NCI-H226 (cell line): ENCODE measurements around the gene NUDT16L1.

ENCODE experiments used
- DNase-seq: peaks from one replicate; pipeline ENCODE4 v3.0.0-alpha.2; 2015

Gene NUDT16L1

DNA sequence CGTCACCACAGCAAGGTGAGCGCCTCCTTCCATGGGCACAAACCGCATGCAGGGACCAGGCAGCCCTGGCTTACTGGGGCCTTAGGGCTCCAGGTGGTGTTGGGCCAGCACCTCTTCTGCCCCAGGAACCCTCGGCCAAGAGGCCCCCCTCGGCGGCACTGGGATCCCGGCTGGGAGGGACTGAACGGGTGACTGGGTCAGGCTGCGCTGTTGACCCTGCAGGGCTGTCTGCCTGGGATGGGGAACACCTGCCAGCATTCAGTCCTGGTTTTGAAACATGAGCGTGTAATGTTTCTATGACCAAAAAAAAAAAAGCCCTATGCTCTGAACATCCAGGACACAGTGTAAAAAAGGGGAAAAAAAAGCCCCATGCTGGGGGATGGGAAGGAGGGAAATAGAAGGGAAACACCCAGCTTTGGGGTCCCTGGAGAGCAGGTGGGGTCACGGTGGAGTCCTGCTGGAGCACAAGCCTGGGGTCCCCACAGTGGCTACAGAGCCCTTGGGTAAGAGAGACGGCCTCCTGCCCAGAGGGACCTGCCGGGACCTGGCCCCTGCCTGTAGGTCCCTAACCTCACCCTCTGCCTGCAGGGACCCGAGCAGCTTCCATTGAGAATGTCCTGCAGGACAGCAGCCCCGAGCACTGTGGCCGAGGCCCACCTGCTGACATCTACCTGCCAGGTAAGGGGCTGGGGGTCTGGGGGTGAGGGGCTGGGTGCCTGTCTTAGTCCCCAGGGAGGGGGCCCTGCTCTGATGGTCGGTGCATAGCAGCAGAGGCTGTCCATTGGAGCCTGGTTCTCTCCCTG lies 9.9 kb upstream of the NUDT16L1 start:
- DNase-seq: no peak

DNA sequence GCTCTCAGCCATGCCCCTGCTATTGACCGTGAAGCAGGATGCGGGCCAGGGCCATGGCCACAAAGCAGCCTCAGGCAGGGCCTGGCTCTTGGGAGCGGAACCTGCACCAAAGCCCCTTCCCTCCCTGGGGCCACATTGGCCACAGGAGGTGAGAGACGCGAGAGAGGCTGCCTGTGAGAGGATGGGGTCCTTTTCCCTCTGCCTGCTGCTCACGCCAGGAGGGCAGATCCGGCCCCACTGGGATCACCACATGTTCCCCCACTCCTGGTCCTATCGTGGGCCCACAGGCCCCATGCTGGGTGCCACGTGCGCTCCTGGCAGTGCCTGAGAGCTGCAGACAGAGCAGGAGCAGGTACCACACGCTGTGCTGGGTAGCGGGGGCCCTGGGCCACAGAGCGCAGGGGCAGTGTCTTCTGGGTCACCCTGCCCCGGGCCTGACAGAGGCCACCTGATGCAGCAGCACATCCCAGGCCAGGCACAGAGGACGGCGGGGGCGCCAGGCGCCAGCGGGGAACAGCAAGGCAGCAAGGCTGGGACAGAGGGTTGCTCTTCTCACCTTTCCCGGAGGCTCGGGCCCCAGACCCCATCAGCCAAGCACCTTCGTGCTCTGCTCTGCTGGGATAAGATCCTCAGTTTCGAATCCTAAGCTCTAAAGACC lies 9.2 kb upstream of the NUDT16L1 start:
- DNase-seq: no peak

DNA sequence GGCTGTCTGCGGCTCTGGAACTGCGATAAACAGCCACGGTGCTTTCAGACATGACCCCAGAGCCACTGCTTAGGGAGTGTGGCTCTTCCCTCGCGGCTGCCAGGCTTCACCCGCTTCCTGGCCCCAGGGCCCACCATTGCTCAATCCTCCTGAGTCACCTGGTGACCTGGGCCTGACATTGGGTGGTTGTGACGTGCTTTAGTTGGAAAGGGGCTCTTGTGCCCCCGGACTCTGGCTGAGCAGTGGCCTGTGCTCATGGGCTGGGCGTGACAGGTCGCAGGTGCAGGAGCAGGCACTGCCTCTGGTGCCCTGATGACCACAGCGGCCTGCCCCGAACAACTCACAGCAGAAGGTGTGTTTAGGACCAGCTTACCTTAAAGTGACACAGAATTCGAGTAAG lies 8.6 kb upstream of the NUDT16L1 start:
- DNase-seq: no peak

DNA sequence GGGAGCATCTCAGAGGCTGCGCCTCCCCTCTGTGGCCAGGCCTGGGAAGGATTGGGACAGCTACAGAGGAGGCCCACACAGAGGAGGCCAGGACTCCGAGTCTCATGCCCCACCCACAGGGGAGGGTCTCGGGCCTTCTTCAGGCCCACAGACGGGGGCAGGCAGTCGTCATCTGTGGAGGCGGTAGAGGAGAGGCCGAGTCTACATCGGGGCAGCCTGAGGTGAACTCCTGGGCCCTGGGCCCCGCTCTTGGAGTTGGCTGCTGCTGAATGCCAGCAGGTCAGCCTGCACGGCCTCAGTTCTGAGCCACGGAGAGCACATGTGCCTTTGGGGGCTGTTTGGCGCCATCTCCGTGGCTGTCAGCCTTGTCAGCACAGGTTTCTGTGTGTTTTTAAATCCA lies 8.1 kb upstream of the NUDT16L1 start:
- DNase-seq: no peak

DNA sequence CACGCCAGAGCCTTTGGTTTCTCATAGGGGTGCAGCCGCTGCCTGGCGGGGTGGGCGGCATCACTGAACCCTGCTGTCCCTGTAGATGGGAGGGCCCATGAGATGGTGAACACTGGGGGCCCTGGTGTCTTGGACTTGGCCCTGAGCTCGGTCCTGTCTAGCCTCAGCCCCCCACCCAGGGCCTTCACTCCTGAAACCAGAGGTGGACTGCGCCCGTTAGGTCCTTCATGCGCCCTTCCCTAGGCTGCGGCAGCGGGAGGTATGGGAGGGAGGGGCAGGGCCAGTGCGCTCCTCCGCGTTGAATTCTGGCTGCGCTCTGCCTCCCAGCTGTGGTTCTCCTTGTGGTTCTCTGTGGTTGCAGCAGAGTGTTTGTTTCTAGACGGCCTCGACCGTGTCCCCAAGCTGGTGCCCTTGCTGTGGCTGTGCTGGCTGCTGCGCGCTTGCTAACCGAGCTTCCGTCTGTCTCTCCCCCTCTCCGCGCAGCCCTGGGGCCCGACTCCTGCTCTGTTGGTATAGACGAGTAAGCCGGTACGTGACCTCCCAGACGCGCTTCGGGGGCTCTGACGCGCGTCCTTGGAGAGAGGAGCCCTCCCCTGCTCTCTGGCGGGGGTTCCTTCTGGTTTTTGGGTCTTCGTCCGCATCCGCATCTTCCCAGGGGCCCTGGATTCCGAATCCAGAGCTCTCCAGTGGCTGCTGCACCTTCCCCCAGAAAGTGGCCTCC lies 7.4 kb upstream of the NUDT16L1 start:
- DNase-seq: no peak

DNA sequence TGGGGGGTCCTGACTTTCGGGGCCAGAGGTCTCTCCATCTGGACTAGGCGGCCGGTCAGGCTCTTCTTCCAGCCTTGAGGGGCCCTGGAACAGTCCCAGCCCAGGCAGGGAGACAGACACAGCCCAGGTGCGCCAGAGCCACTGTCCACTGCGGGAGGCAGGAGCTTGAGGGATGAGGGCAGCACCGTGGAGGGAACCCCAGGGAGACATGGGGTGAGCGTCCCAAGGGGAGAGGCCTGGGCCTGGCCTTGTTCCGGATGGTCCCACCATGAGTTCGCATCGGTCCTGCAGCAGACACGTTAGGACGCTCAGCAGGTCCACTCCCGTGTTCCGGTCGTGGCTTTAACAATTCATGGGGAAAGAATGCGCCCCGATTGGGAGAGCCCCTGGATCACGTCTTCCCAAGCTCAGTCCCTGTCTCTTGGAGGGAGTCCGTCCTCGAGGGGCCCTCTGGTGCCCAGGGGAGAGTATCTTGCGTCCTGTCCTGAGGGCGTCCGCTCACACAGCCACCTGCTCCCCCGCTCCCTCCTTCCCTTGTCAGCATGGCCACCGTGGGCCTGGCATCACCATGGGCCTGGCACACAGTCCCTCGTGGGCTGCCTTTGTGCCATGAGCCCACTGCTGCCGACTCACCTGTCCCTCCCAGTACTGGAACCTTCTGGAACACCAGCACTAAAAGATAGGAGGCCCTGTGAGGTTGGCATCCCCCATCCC lies 6.7 kb upstream of the NUDT16L1 start:
- DNase-seq: no peak

DNA sequence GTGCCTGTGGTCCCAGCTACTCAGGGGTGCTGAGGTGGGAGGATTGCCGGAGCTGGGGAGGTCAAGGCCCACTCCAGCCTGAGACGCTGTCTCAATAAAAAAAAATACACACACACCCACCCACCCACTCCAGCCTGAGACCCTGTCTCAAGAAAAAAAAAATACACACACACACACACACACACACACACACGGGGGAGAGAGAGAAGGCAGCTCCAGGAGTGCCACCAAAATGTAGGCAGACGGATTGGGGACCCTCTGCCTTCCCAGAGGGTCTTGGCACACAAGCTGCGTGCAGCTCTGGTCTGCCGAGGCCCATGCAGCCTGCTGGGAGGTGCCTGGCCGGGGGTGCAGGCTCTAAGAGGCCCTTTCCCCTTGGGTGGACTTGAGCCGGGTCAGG lies 5.9 kb upstream of the NUDT16L1 start:
- DNase-seq: no peak

DNA sequence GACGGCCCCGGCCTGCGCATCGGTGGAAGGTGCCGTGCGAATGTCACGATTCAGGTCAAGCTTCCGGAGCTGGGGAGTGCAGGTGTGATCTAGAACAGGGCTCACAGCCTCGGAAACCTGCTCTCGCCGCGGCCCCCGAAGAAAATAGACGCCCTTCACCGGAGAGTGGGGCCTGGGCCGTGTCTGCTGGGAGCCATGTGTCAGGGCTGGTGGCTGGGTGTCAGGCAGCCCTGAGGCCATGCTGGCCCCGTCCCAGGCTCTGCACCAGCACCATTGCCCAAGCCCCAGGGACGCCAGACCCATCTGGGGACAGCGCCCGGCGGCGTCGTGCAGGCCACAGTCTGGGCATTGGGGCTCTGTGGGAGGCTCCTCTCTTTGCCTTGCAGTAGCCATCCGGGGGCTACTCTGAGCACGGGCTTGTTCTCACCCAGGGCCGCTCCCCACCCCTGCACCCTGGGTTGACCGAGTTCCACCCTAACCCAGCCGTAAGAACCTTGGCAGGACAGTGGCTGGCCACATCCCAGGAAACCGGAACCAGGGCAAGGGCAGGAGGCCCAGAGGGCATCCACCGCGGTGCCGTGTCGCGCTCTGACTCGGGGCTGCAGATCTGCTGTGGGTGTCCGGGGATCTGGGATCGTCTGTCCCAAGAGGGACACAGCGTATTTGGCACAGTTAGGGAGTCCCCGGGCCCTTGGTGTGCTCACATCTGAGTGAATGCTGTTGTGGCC lies 5.3 kb upstream of the NUDT16L1 start:
- no peak for DNase-seq

DNA sequence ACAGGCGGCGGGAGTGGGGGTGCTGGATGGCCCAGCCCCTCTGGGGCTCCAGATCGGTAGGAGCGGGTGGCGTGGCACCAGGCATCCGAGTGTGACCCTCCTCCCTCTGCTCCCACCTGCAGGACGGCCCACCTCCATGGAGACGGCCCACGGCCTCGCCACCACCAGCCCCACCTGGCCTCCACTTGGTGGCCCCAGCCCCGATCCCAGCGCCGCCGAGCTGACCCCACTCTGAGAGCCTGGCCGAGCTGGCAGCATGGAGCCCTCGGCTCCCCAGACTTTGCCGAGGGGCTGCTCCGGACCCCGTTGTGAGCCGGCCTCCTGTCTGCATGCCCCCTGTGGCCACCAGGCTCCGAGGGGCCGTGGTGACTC lies 4.7 kb upstream of the NUDT16L1 start:
- no peak for DNase-seq

DNA sequence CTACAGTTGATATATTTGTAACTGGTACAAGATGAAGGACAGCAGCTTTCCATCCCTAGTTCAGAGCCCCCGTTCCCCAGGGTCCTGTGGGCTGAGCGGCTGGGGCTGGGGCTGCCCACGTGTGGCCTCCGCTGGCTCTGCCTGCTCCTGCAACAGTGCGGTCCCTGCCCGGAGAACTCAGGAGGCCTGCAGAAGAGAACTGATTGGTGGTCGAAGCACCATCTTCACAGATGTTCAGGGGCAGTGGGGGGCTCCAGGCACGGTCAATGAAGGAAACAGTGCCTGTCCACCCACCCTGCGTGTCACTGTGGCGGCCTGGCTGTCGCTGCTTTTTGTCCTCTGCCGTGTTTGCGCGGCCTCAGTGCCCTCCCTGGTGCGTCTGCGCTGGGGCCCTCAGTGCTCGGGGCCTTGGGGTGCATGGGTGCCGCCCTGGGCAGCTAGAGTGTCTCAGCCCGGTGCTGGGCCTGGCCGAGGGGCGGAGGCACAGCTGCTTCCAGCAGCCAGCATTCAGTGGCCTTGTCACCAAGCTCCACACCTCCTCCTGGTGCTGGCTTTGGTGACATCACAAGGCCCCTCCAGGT lies 4.2 kb upstream of the NUDT16L1 start:
- no peak for DNase-seq

DNA sequence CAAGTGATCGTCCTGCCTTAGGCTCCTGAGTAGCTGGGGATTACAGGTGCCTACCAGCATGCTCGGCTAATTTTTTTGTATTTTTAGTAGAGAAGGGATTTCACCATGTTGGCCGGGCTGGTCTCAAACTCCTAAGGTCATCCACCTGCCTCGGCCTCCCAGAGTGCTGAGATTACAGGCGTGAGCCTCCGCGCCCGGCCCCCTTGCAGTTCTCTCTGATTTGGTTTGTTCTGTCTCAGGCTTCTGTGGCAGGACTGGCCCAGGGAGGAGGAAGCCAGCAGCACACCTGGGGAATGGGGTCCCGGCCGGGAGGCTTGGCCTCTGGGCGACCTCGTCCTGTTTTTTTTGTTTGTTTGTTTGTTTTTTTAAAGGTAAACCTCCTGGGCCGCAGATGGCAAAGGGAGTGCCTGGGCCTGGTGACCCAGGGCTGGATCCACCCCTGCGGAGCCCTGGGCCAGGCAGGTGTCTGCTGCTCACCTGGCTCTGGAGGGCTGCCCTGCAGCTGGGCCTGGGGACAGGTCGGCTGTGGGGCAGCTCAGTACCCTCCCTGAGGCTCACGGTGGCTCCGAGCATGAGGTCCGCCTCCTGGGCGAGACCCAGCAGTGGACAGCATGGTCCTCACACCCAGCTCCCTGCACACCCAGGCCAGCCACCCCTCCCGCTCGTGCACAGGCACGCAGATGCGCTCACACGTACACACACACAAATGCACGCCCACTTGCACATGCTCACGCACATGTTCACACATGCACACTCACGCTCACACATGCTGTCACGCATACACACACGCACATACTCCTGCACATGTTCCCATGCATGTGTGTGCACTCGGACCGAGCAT lies 3.3 kb upstream of the NUDT16L1 start:
- no peak for DNase-seq

DNA sequence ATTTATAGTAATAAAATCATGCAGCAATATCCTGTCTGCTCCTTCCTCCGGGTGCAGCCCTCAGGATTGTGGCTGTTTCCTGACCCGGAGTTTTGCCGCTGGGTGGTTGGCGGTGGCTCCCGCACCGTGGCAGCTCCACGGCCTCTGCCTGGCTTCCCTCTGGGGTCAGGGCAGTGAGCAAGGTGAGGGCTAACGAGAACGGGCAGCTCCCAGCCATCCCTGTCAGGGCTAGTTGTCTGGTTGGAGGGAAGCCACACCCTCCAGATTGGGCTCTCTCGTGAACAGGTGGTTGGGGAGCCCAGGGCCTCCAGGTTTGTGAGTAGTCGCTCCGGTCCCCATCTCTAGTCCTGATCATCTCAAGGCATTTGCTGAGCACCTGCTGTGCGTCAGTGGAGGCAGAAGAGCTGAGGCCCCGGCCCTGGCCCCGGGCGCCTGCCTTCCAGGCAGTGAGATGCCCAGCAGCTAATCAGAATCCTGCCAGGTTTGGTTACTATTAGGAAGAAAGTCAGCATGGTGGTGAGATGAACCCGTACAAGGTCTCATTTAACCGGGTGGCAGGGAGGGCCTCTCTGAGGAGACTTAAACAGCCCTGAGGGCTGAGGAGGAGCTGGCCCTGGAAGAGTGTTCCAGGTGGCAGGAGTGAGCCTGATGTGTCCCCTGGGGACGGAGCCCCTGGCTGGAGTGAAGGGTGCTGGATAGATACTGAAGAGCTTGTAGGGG lies 2.3 kb upstream of the NUDT16L1 start:
- DNase-seq: no peak

DNA sequence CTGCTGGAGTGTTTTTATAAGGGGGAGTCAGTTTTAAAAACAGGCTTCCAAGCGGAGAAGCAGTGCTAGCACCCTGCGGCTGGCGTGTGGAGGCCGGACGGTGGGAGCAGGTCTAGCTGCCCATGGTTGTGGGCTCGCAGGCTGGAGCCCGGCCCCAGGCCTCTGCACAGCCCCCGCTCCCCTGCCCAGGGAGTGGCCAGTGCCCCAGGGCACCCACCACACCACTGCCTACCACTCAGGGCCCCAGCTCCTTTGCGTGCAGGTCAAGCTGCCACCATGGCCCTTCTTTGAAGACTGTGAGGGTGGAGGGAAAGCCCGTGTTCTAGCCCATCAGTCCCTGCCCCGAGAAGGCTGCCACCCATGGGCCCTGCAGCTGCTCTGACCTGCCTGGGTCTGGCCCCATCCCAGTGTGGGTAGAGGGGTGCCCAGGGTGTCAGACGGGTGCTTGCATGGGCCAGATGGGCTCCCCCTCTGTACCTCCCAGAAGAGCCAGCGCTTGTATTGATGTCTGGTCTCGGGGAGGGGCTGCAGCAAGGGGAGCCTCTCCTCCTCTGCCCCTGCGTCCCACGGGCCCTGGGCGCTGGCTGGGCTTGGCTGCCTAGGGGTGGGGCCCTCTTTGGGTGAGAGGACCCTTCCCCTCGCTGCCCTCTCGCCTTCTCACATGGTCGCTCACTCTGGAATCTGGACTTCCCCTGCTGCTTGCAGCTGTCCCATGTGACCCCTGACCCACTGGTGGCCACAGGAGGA lies 1.5 kb upstream of the NUDT16L1 start:
- no peak for DNase-seq

DNA sequence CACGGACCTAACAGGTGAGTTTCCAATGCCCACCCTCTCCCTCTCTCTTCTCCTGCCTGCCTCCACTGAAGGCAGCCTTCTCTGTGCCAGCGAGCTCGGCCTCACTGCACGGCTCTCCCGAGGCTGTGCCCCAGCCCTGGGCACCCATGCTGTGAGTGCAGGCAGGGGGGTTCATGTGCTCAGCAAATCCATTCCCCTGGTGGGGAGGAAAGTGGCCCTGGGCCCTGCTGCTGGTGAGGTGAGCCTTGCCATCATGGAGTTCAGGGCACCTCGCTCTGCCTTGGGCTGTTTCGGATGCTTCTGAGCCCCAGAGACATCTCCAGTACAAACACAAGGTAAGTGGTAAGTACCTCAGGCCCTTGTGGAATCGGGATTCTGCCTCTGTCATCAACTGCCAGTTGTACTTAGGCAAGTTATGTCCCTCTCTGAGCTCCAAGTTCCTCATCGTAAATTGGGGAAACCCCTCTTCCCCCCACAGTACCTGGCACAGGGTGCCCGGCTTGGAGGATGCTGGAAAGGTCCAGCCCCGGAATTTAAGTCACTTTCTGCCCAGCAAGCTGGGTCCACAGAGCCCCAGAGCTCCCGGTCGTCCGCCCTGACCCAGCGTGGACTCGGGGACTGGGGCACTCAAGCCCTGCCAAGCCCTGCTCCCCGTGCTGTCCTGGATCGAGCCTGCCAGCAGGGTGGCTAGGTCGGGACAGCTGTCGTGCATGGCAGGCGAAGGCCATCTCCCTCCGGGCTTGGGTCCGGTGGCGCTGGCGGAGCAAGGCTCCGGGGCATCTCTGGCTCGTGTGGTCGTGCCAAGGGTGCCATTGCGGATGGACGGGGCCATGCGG lies 684 bp upstream of the NUDT16L1 start:
- DNase-seq: no peak

DNA sequence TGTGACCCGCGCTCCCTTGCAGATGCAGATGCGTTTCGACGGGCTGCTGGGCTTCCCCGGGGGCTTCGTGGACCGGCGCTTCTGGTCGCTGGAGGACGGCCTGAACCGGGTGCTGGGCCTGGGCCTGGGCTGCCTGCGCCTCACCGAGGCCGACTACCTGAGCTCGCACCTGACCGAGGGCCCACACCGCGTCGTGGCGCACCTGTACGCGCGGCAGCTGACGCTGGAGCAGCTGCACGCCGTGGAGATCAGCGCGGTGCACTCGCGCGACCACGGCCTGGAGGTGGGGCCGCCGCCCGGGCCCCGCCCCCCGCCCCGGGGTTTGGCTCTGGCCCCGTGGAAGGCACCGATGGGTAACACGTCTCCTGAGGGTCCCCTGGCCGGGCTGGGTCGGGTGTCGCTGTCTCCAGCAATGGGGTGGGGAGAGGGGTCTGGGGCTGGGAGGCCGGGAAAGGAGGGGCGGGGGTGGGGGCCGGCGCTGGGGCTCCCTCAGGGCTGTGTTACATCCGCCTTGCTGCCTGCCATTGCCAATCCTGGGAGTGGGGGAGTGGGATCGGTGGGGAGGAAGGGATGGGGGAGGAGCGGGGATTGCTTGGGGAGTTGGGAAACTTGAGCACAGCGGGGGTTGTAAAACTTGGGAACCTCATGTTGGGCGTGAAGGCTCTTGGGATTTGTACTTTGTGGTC lies 737 bp downstream of the NUDT16L1 start:
- DNase-seq: peak; percentile 47

DNA sequence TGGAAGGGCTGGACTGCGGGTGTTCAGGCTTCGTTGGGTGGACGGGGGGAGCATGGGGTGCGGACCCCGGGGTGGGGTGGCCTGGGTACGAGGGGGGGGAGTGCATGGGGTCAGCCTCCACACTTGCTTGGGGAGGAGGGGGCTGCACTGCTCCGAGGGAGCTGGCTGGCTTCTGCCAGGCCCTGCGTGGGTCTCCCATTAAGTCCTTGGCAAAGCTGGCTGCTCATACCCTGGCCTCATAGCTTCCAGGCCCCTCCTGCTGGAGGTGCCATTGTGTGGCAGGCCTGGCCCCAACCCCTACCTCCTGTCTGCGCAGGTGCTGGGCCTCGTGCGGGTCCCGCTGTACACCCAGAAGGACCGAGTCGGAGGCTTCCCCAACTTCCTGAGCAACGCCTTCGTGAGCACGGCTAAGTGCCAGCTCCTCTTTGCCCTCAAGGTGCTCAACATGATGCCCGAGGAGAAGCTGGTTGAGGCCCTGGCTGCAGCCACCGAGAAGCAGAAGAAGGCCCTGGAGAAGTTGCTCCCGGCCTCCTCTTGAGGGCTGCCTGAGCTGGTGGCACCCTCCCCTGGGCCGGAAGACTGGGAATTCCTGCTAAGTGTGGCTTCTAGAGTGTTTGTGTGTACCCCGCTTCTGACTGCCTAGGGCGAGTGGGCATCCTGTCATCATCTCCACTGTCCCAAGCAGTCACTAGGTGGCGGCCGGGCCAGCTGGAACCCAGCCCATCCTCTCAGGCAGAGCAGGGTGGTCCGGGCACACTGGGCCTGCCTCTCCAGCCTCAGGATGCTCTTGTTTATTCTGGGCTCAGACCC lies 1.5 kb downstream of the NUDT16L1 start:
- no peak for DNase-seq

DNA sequence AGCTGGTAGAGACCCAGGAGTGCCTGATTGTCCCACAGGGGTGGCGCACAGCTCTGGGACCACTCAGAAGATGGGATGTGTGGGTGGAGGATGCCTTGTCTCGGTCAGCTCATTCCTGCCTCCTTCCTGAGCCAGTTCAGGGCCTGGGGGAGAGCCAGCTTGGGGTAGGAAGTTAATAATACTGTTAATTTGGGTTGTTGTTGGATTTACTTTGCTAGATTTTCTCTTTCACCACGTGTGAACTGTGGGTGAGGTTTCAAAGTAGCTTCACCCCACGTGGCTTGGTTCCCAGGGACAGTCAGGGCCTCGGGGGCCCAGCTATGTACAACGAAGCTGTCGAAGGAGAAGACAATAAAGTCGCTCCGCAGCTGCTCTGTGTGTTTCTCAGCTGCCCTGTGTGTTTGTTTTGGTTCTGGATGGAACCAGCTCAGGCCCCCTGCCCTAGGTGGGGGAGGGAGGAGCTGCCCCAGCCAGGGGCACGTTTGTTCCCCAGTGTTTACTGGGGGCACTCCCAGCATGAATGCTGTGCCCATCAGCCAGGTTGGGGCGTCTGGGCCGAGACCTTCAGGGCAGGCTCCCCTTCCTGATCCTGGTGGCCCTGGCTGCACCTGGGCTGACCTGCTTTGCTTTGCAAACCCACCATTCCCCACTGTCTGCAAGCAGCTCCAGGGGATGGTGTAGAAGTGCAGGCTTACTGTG lies 2.3 kb downstream of the NUDT16L1 start:
- no peak for DNase-seq
